SU-DHL-6 (cell line): ENCODE results near the gene SEPTIN1.
"Not testable (repeated sequence)": the region's sequence is repeated elsewhere in the genome, so short reads cannot be mapped to it uniquely, and the experiment has no call there.

Experiments used
- H2AFZ ChIP-seq: fragments of 200-600 bp; sonication (generic); 2 replicates; pipeline ENCODE4 v1.6.1; 2014; ENCODE audit warnings: low read depth, mild to moderate bottlenecking, moderate library complexity, mixed read lengths, antibody characterized with exemption, low read length; ENCODE audit not compliant: severe bottlenecking
- H3F3A ChIP-seq: fragments of 200-600 bp; shearing (Covaris generic); 2 replicates; pipeline ENCODE4 v1.6.0; 2016; ENCODE audit warnings: antibody characterized with exemption, mild to moderate bottlenecking; ENCODE audit not compliant: insufficient read depth
- H3K27ac ChIP-seq: fragments of 200-600 bp; sonication (generic); 2 replicates; pipeline ENCODE4 v1.5.1; 2016; ENCODE audit warnings: low read depth, mild to moderate bottlenecking, low read length, moderate library complexity, mixed read lengths
- H3K27me3 ChIP-seq: fragments of 200-600 bp; sonication (generic), shearing (Covaris generic); 2 replicates; pipeline ENCODE4 v1.6.0; 2014; ENCODE audit warnings: mild to moderate bottlenecking, low read length
- H3K36me3 ChIP-seq: fragments of 200-600 bp; sonication (generic); 2 replicates; pipeline ENCODE4 v1.6.1; 2014; ENCODE audit warnings: mild to moderate bottlenecking, low read length, mixed read lengths
- H3K4me2 ChIP-seq: fragments of 300-600, 200-600 bp; shearing (Covaris generic), sonication (generic); 2 replicates; pipeline ENCODE4 v1.6.0; 2014; ENCODE audit warnings: low read length, low read depth, mild to moderate bottlenecking; ENCODE audit not compliant: poor library complexity, severe bottlenecking
- H3K4me3 ChIP-seq: fragments of 200-600 bp; sonication (generic); 2 replicates; pipeline ENCODE4 v1.5.1; 2014; ENCODE audit warnings: antibody characterized with exemption, low read length, mild to moderate bottlenecking, mixed read lengths; ENCODE audit not compliant: insufficient read depth, poor library complexity, severe bottlenecking
- H3K79me2 ChIP-seq: fragments of 200-600 bp; sonication (generic); 2 replicates; pipeline ENCODE4 v1.6.1; 2014; ENCODE audit warnings: mild to moderate bottlenecking, low read length, moderate library complexity; ENCODE audit not compliant: insufficient read depth
- H3K9ac ChIP-seq: fragments of 200-600 bp; sonication (generic); 2 replicates; pipeline ENCODE4 v1.7.0; 2014; ENCODE audit warnings: mild to moderate bottlenecking, low read length
- H3K9me2 ChIP-seq: fragments of 200-600 bp; sonication (generic); replicated peaks from 2 replicates; pipeline ENCODE4 v1.6.1; 2014; ENCODE audit warnings: low read length; ENCODE audit not compliant: insufficient read depth
- H3K9me3 ChIP-seq: fragments of 200-600 bp; sonication (generic); 2 replicates; pipeline ENCODE4 v1.6.1; 2014; ENCODE audit warnings: low read length, mixed read lengths; ENCODE audit not compliant: insufficient read depth
- H4K20me1 ChIP-seq: fragments of 200-600 bp; sonication (generic); 2 replicates; pipeline ENCODE4 v1.6.1; 2014; ENCODE audit warnings: low read depth, mild to moderate bottlenecking, antibody characterized with exemption, low read length, moderate library complexity, mixed read lengths
- EZH2phosphoT487 ChIP-seq: fragments of 200-600 bp; sonication (generic), shearing (Covaris generic); conservative IDR thresholded peaks from 2 replicates; pipeline ENCODE4 v1.6.1; 2018; ENCODE audit warnings: mild to moderate bottlenecking, antibody characterized with exemption, low read length, moderate library complexity, mixed read lengths
- TF ChIP-seq, protein P1 (sequence below): fragments of 200-600 bp; sonication (generic); IDR thresholded peaks from one replicate; pipeline ENCODE4 v1.5.1; 2017; ENCODE audit warnings: antibody characterized with exemption, mild to moderate bottlenecking, low read length, moderate library complexity; ENCODE audit not compliant: insufficient read depth, poor library complexity, severe bottlenecking

The SEPTIN1 gene

DNA sequence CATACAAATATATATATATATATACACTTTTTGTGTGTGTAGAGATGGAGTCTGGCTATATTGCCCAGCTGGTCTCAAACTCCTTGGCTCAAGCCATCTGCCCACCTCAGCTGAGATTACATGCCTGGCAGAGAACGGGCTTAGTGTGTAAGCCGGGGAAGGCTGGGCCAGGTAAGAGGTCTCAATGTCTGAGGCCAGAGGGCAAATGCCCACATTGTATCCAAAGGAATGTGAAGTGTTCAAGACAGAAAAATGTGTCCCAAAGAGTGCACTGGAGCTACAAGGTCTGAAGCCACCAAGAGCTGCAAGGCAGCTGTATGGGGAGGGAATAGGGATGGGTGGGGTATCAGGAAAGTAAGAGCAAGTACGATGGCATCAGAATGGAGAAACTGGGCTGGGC, 36.1 kb downstream of the SEPTIN1 start:
- no peak overlapping the region for H3K4me3 ChIP-seq
- no peak overlapping the region for H3K9ac ChIP-seq
- H3K4me2 ChIP-seq = no peak overlapping the region
- H3K36me3 ChIP-seq = no peaks in the 10 kb centered on the region
- TF ChIP-seq EZH2phosphoT487 = no peak
- TF ChIP-seq, protein P1, sequence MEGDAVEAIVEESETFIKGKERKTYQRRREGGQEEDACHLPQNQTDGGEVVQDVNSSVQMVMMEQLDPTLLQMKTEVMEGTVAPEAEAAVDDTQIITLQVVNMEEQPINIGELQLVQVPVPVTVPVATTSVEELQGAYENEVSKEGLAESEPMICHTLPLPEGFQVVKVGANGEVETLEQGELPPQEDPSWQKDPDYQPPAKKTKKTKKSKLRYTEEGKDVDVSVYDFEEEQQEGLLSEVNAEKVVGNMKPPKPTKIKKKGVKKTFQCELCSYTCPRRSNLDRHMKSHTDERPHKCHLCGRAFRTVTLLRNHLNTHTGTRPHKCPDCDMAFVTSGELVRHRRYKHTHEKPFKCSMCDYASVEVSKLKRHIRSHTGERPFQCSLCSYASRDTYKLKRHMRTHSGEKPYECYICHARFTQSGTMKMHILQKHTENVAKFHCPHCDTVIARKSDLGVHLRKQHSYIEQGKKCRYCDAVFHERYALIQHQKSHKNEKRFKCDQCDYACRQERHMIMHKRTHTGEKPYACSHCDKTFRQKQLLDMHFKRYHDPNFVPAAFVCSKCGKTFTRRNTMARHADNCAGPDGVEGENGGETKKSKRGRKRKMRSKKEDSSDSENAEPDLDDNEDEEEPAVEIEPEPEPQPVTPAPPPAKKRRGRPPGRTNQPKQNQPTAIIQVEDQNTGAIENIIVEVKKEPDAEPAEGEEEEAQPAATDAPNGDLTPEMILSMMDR = no peak
- peaks cover 18% of the 10 kb centered on the region for H3K79me2 ChIP-seq
- no peaks in the 10 kb centered on the region for H3K9me3 ChIP-seq
- no peaks in the 10 kb centered on the region for H4K20me1 ChIP-seq
- H3K27ac ChIP-seq = peak overlapping the region; percentile 61; the same call in 1 of the 2 replicates
- H3K9me2 ChIP-seq = no peaks in the 10 kb centered on the region
- no peak overlapping the region for H2AFZ ChIP-seq
- peaks cover 55% of the 10 kb centered on the region for H3F3A ChIP-seq
- no peaks in the 10 kb centered on the region for H3K27me3 ChIP-seq

DNA sequence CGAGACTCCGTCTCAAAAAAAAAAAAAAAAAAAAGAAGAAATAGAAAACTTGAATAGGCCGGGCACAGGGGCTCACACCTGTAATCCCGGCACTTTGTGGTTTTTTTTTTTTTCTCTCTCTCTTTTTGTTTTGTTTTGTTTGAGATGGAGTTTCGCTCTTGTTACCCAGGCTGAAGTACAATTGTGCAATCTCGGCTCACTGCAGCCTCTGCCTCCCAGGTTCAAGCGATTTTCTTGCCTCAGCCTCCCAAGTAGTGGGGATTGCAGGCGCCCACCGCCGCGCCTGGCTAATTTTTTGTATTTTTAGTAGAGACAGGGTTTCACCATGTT, 38.9 kb downstream of the SEPTIN1 start:
- H3K27me3 ChIP-seq, H3K9me2 ChIP-seq, H3K36me3 ChIP-seq, H4K20me1 ChIP-seq, H2AFZ ChIP-seq, H3K9me3 ChIP-seq: not testable (repeated sequence)
- Histone ChIP-seq H3K4me2 (peak overlapping the region; percentile 89), H3K79me2 (peaks cover 26% of the 10 kb centered on the region), H3K9ac (peak overlapping the region; percentile 74), H3K27ac (peak overlapping the region; percentile 88), H3K4me3 (peak overlapping the region; percentile 81), H3F3A (peaks cover 33% of the 10 kb centered on the region)

DNA sequence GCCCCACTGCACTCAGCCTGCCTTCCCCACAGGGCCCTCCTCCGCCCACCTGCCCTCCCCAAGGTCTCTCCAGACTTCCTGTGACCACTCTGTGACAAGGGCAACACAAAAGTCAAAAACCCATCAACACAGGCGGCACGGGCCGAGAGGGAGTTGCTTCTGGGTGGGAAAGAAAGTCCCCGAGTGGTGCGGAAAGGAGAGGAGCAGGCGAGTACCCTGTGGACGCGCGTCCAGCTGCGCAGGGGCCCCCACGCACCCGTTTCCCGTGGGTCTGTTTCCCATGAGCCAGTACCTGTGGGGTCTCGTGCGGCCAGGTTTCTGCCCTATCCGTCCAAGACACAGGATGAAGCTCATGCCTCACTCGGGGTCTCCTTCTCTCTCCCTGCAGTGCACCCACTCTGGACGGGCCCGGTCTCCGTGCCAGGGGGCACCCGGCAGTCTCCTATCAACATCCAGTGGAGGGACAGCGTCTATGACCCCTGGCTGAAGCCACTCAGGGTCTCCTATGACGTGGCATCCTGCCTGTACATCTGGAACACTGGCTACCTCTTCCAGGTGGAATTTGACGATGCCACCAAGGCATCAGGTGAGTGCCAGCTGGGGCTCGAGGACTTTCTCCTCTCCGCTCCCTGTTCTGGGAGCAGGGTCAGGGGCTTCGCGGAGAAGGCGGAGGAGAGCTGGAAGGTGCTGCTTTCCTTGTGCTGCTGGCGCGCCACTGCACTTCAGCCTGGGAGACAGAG, 39.4 kb downstream of the SEPTIN1 start:
- peak overlapping the region; percentile 89 for H3K4me2 ChIP-seq
- H3K27ac ChIP-seq = peak overlapping the region; percentile 88
- H3K9ac ChIP-seq = peak overlapping the region; percentile 74
- H3K9me3 ChIP-seq = no peaks in the 10 kb centered on the region
- TF ChIP-seq, protein P1 = no peak
- no peak for TF ChIP-seq EZH2phosphoT487
- H3K4me3 ChIP-seq = peak overlapping the region; percentile 81
- no peaks in the 10 kb centered on the region for H3K27me3 ChIP-seq
- H3K9me2 ChIP-seq = no peaks in the 10 kb centered on the region
- peaks cover 26% of the 10 kb centered on the region for H3K79me2 ChIP-seq
- no peak overlapping the region for H2AFZ ChIP-seq
- H3K36me3 ChIP-seq = no peaks in the 10 kb centered on the region
- H4K20me1 ChIP-seq = no peaks in the 10 kb centered on the region
- H3F3A ChIP-seq = peaks cover 33% of the 10 kb centered on the region

DNA sequence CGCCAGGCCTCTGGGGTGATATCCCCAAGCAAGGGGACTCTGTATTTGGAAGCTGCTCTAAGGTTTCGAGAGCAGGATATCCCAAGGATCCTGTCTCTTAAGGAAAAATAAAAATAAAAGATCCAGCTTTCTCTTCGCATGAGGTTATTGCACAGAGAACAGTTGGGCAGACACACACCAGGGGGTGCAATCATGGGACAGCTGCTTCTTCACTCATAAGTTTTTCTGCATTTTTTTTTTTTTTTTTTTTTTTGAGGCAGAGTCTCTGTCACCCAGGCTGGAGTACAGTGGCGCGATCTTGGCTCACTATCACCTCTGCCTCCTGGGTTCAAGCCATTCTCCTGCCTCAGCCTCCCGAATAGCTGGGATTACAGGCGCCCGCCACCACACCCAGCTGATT, 40.4 kb downstream of the SEPTIN1 start:
- peaks cover 26% of the 10 kb centered on the region for H3K79me2 ChIP-seq
- H4K20me1 ChIP-seq, H3K36me3 ChIP-seq, H3K27me3 ChIP-seq, H3K9me2 ChIP-seq, H2AFZ ChIP-seq, H3K9me3 ChIP-seq: not testable (repeated sequence)
- H3K27ac ChIP-seq = peak overlapping the region; percentile 88
- TF ChIP-seq, protein P1 = peak; percentile 38
- H3F3A ChIP-seq = peaks cover 33% of the 10 kb centered on the region
- peak overlapping the region; percentile 81 for H3K4me3 ChIP-seq
- peak overlapping the region; percentile 74 for H3K9ac ChIP-seq
- peak overlapping the region; percentile 89 for H3K4me2 ChIP-seq
